NCI-H2081 (cell line): ENCODE data around the gene TTC39C.
A peak's percentile ranks its signal among the peaks of the same experiment; 100 is the strongest.

Experiments used
- DNase-seq, 2 experiments: peaks; one replicate each; lab custom pipeline; 2025; lab: John Stamatoyannopoulos, UW

Gene TTC39C

DNA sequence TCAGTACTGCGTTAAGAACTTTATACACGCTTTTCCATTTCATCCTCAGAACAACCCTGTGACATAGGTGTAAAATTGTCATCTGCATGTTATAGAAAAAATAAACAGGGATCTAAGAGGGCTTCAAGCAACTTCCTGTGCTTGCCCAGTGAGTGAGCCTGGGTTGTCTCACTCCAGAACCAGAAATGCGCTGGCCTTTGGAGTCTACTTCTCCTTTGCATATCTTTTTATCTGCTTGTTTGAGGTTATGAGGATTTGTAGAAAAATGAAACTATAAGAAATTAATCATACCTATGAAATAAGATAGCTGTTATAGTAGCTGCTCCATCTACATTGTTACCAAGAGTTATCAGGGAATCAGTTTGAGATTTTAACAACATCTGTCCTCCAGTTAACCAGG, 69.0 kb downstream of the TTC39C start:
- no peak for DNase-seq

- peak; percentile 46 to 86 for DNase-seq
Measured at GRCh38 chr18:24086082-24086481, 71.5 kb downstream of the TTC39C start.

- DNase-seq, result peak in 1 of 2 experiments; percentile 10
Measured at GRCh38 chr18:24089076-24089475, 74.5 kb downstream of the TTC39C start.

- no peak for DNase-seq
Measured at GRCh38 chr18:24089515-24090337, 75.2 kb downstream of the TTC39C start.

DNA sequence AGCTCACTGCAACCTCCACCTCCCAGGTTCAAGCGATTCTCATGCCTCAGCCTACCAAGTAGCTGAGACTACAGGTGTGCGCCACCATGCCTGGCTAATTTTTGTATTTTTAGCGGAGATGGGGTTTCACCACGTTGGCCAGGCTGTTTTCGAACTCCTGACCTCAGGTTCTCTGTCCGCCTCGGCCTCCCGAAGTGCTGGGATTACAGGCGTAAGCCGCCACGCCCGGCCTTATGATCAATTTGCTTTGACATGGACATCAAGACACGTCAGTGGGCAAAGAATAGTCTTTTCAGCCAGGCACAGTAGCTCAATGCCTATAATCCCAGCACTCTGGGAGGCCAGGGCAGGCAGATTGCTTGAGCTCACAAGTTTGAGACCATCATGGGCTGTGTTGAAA, 76.3 kb downstream of the TTC39C start:
- no peak for DNase-seq

DNA sequence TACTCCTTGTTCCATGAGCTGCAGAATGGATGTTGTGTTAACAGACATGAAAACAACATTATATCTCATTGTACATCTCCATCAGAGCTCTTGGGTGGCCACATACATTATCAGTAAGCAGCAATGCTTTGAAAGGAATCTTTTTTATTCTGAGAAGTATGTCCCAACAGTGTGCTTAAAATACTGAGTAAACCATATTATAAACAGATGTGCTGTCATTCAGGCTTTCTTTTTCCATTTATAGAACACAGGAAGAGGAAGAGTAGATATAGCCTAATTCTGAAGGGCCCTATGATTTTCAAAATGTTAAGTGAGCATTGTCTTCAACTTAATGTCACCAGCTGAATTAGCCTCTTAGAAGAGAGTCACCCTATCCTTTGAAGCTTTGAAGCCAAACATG, 80.0 kb downstream of the TTC39C start:
- no peak for DNase-seq

DNA sequence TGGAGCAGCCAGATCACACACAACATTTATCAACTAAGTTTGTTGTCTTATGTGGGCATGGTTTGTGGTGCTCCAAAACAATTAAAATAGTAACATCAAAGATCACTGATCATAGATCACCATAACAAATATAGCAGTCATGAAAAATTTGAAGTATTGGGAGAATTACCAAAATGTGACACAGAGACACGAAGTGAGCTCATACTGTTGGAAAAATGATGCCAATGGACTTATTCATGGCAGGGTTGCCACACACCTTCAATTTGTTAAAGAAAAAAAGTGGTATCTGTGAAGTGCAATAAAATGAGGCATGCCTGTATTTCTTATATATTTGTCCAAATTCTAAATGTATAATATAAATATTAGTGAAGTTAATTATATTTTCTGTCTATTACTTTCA, 81.4 kb downstream of the TTC39C start:
- DNase-seq, result no peak

DNA sequence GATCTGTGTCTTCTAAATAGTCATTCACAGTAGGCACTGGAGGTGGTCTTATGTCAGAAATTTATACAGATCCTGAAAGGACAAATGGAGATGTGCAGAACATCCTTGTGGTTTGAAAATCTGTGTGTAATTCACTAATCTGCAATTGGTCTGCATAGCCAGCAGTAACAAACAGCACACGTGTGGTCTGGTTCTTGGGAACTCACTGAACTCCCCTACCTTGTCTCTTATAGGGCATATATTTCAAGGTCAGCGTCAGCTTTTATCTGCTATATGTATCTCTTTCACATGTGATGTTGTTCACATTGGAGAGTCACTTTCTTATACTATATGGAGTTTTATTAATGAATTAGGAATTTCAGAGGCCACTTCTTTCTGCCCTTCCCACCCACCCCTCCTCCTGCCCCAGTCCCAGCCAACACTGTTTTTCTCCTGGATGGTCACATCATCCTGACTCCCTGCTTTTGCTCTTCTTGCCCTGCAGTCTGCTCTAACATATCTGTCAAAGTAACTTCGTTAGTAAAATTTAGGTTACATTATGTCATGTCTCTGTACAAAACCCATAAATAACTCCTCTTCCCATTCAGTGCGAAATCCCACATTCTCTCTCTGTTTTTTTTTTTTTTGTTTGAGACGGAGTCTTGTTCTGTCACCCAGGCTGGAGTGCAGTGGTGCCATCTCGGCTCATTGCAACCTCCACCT, 88.9 kb downstream of the TTC39C start:
- DNase-seq, result no peak

GRCh38 chr18:24104486-24104885, 89.9 kb downstream of the TTC39C start:
- DNase-seq, result no peak

DNA sequence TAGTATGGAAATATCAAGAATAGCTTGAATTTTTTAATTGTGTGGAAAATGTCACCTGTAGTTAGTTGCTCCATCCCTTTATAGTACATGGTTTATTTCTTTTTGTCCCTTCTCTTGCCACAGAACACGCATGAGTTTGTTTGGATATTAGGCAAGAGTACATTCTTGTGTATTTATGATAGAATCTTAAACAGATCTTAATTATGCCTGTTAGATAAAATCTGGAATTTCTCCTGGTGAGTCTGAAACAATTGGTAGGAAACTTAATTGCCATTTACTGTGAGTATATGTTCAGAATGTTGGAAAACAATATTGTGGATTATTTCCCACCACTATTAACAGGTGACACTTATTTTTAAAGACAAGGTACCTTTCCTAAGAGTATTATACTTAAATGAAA, 94.1 kb downstream of the TTC39C start:
- no peak for DNase-seq

GRCh38 chr18:24111936-24112335, 97.4 kb downstream of the TTC39C start:
- DNase-seq, result no peak

GRCh38 chr18:24112464-24112863, 97.9 kb downstream of the TTC39C start:
- no peak for DNase-seq

- no peak for DNase-seq
Measured at GRCh38 chr18:24112874-24113615, 98.5 kb downstream of the TTC39C start.

DNA sequence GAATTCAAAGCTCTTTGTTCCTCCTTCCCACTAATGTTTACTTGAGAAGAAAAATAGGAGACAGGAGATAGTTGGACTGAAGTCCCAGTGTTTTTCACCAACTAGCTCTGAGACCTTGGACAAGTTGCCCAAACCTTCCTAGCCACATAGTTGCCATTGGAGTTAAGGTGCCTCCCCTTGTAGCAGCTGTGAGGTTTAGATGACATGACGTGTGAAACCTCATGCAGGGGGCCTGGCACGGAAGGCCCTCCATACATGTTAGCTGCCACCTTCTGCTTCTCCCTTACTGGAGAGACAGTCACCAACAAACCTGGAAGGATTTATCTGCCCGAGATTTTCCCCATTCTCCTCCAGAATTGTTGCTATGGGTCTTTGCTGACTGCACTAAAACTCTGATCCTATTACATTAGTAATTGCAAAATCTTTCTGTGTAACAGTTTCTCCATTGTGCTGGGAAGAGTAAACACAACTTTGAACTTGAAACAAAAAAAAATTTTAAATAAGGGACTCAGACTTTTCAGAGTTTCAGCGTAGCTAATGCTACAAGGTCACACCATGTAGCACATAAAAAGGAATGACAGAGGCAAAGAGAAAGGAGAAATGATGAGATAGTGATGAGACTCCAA, 100.5 kb downstream of the TTC39C start:
- DNase-seq, result no peak

DNA sequence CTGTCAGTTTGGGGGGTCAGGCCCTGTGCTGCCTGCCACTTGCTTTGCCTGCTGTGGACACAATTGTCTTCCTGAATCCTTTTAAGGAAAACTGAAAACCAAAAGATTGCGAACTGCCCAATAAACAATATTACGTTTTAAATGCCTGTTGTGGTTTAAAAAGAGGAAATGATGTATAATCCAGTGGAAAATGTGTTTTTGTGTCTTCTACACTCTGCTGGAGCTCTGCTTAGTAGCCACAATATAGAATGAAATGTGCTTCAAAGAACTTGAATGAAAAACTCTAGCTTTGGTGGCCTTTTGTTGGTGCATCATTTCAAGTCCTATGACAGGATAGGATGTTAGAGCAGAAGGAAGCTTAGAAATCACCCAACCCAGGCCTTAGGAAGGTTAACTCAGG, 101.1 kb downstream of the TTC39C start:
- no peak for DNase-seq

GRCh38 chr18:24118750-24119577, 104.4 kb downstream of the TTC39C start:
- DNase-seq, result peak; percentile 71 to 78

GRCh38 chr18:24120676-24121075, 106.1 kb downstream of the TTC39C start:
- no peak for DNase-seq

GRCh38 chr18:24121625-24122024, 107.1 kb downstream of the TTC39C start:
- DNase-seq, result no peak

- no peak for DNase-seq
Measured at GRCh38 chr18:24126155-24126961, 111.8 kb downstream of the TTC39C start.

GRCh38 chr18:24127735-24128134, 113.2 kb downstream of the TTC39C start:
- no peak for DNase-seq

- DNase-seq, result no peak
Measured at GRCh38 chr18:24128700-24129099, 114.1 kb downstream of the TTC39C start.
